OCI-LY1 (cell line): ENCODE measurements around the gene F7.

Experiments used
- H2AFZ ChIP-seq: fragments of 200-600 bp; sonication (generic), shearing (Covaris generic); 2 replicates; pipeline ENCODE4 v1.6.0; 2014; ENCODE audit warnings: antibody characterized with exemption, mild to moderate bottlenecking, low read length
- H3F3A ChIP-seq: fragments of 200-600 bp; sonication (generic), shearing (Covaris generic); 2 replicates; pipeline ENCODE4 v1.6.0; 2014; ENCODE audit warnings: mild to moderate bottlenecking, antibody characterized with exemption, low read length, moderate library complexity; ENCODE audit not compliant: insufficient read depth
- H3K27ac ChIP-seq: fragments of 200-600 bp; sonication (generic); 2 replicates; pipeline ENCODE4 v1.5.1; 2014; ENCODE audit warnings: low read length, mixed run types, mild to moderate bottlenecking, low read depth; ENCODE audit not compliant: poor library complexity, severe bottlenecking
- H3K27me3 ChIP-seq: fragments of 200-600 bp; sonication (generic); 2 replicates; pipeline ENCODE4 v1.6.0; 2014; ENCODE audit warnings: antibody characterized with exemption, mild to moderate bottlenecking, low read length, moderate library complexity; ENCODE audit not compliant: insufficient read depth
- H3K36me3 ChIP-seq: fragments of 200-600 bp; sonication (generic); 2 replicates; pipeline ENCODE4 v1.6.1; 2014; ENCODE audit warnings: mild to moderate bottlenecking, antibody characterized with exemption, low read length, moderate library complexity, mixed read lengths; ENCODE audit not compliant: insufficient read depth
- H3K4me1 ChIP-seq: fragments of 200-600 bp; sonication (generic); 2 replicates; pipeline ENCODE4 v1.5.1; 2014; ENCODE audit warnings: mild to moderate bottlenecking, low read length, moderate library complexity; ENCODE audit not compliant: insufficient read depth, severe bottlenecking
- H3K4me2 ChIP-seq: fragments of 200-600 bp; sonication (generic), shearing (Covaris generic); 2 replicates; pipeline ENCODE4 v1.6.1; 2014; ENCODE audit warnings: low read length
- H3K4me3 ChIP-seq: fragments of 200-600 bp; sonication (generic); 2 replicates; pipeline ENCODE4 v1.5.1; 2014; ENCODE audit warnings: low read length, low read depth, mild to moderate bottlenecking, mixed read lengths; ENCODE audit not compliant: poor library complexity, severe bottlenecking
- H3K79me2 ChIP-seq: fragments of 200-600 bp; shearing (Covaris generic); 2 replicates; pipeline ENCODE4 v1.6.1; 2016; ENCODE audit warnings: mixed run types, low read length, mixed read lengths; ENCODE audit not compliant: insufficient read depth
- H3K9ac ChIP-seq: fragments of 200-600 bp; sonication (generic), shearing (Covaris generic); 2 replicates; pipeline ENCODE4 v1.6.1; 2014; ENCODE audit warnings: mild to moderate bottlenecking, low read length, mixed read lengths
- H3K9me2 ChIP-seq: fragments of 200-600 bp; sonication (generic), shearing (Covaris generic); 2 replicates; pipeline ENCODE4 v1.6.1; 2014; ENCODE audit warnings: low read depth, mild to moderate bottlenecking, low read length, mixed read lengths
- H3K9me3 ChIP-seq: fragments of 200-600 bp; shearing (Covaris generic); 2 replicates; pipeline ENCODE4 v1.6.1; 2014; ENCODE audit warnings: low read length, mixed read lengths
- H4K20me1 ChIP-seq: fragments of 200-600 bp; sonication (generic), shearing (Covaris generic); 2 replicates; pipeline ENCODE4 v1.6.0; 2016; ENCODE audit warnings: mild to moderate bottlenecking, low read length; ENCODE audit not compliant: insufficient read depth
- EZH2 ChIP-seq: fragments of 200-600 bp; sonication (generic), shearing (Covaris generic); IDR thresholded peaks from 2 replicates; pipeline ENCODE4 v1.8.0; 2017; ENCODE audit warnings: borderline replicate concordance, mixed run types, mild to moderate bottlenecking, antibody characterized with exemption, low read length, moderate library complexity, mixed read lengths
- TF ChIP-seq, protein P1 (sequence below): fragments of 200-600 bp; sonication (generic), shearing (Covaris generic); IDR thresholded peaks from 2 replicates; pipeline ENCODE4 v1.5.1; 2017; ENCODE audit warnings: mild to moderate bottlenecking, antibody characterized with exemption, low read length, moderate library complexity, mixed read lengths

Gene F7

DNA sequence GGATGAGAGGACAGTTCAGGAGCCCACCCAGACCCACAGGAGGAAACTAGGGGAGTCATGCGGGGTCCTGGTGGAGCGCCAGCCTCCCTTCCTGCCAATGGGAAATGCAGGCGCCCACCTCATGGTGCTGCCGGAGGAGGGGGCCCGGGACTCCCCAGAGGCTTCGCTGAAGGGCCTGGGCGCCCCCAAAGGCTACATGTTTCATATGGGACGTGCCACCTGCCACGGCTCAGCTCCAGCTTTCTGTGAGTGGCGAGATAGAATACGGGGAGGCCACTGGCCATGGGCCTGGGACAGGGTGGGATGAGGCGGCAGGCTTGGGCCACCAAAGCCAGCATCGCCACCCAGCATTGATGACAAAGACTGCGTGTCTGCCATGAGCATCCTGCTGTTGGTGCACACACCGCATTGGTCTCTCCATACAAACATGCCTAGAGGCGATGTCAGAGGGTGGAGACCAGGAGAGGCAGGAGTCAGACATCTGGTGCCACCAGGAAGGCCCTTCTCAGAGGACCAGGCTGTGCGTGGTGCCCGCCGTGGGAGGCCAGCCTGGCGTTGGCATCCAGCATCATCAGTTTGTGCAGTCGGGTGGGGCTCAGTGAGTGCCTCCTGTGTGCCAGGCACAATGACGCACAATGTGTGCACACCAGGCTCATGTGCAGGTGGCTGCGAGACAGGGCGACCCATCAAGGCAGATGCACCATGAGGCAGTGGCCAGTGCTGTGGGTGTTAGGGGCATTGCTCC lies 15.8 kb downstream of the F7 start:
- H3F3A ChIP-seq: no peaks in the 10 kb centered on the region
- H2AFZ ChIP-seq: no peak overlapping the region
- TF ChIP-seq, protein P1, sequence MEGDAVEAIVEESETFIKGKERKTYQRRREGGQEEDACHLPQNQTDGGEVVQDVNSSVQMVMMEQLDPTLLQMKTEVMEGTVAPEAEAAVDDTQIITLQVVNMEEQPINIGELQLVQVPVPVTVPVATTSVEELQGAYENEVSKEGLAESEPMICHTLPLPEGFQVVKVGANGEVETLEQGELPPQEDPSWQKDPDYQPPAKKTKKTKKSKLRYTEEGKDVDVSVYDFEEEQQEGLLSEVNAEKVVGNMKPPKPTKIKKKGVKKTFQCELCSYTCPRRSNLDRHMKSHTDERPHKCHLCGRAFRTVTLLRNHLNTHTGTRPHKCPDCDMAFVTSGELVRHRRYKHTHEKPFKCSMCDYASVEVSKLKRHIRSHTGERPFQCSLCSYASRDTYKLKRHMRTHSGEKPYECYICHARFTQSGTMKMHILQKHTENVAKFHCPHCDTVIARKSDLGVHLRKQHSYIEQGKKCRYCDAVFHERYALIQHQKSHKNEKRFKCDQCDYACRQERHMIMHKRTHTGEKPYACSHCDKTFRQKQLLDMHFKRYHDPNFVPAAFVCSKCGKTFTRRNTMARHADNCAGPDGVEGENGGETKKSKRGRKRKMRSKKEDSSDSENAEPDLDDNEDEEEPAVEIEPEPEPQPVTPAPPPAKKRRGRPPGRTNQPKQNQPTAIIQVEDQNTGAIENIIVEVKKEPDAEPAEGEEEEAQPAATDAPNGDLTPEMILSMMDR: no peak
- TF ChIP-seq EZH2: no peak
- H3K9ac ChIP-seq: no peak overlapping the region
- no peaks in the 10 kb centered on the region for H3K79me2 ChIP-seq
- H3K9me3 ChIP-seq: no peaks in the 10 kb centered on the region
- no peak overlapping the region for H3K27ac ChIP-seq
- no peak overlapping the region for H3K4me3 ChIP-seq
- H3K27me3 ChIP-seq: peaks cover 7% of the 10 kb centered on the region; the same call in 1 of the 2 replicates
- H3K9me2 ChIP-seq: no peaks in the 10 kb centered on the region
- H3K36me3 ChIP-seq: no peaks in the 10 kb centered on the region
- no peak overlapping the region for H3K4me2 ChIP-seq
- H4K20me1 ChIP-seq: no peaks in the 10 kb centered on the region
- H3K4me1 ChIP-seq: no peaks in the 10 kb centered on the region

DNA sequence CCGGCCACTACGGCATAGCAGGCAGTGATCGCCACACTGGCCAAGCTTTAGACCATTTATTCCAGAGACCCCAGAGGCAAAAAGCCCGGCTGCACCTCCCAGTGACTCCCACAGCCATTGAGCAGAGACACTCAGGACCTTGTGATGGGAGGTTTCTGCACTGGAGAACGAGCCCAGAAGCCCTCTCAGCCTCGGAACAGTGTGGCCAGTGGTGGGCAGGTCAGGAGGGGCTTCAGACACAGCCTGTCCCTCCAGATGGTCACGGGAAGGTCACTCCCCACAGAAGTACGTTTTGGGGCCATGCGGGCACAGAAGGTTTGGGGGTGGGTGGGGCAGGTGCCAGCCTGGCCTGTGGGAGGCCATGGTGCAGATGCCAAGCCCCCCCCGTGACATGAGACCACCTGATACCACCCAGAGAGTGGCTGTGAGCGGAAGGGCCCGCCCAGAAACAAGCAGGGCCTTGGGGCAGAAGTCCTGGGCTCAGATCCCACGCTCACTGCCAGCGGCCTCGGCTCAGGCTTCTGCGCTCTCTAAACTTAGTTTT lies 16.4 kb downstream of the F7 start:
- Histone ChIP-seq H3K79me2 (no peaks in the 10 kb centered on the region), H3K36me3 (no peaks in the 10 kb centered on the region), H3K4me2 (no peak overlapping the region), H2AFZ (no peak overlapping the region), H3K9ac (no peak overlapping the region), H4K20me1 (no peaks in the 10 kb centered on the region), H3F3A (no peaks in the 10 kb centered on the region), H3K9me2 (no peaks in the 10 kb centered on the region), H3K27ac (no peak overlapping the region), H3K4me1 (no peaks in the 10 kb centered on the region), H3K4me3 (no peak overlapping the region), H3K9me3 (no peaks in the 10 kb centered on the region), H3K27me3 (peaks cover 7% of the 10 kb centered on the region; the same call in 1 of the 2 replicates)
- no peak for TF ChIP-seq EZH2
- TF ChIP-seq, protein P1: no peak

DNA sequence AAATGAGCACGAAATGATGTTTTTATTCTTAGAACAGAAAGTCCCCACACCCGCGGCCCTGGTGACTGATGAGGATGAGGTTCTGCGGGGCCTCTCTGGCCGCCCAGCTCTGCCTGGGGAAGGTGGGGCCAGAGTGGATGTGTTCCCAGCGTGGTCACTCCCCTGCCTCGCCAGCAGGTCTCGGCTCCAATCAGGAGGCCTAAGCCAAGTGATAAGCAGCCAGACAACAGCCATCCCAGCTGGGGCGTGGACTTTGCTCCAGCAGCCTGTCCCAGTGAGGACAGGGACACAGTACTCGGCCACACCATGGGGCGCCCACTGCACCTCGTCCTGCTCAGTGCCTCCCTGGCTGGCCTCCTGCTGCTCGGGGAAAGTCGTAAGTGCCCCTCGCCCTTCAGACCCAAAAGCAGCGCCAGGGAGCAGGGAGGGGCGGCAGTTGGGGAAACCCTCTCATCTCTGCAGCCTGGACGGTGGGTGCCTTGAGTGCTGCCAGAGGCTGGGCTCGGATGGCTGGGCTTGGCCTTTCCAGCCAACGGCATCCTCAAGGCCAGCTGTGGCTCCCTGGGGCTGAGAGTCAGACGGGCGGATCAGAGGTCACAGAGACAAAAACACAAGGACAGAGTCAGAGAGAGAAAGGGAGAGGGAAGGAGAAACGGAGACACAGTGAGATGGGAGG lies 17.1 kb downstream of the F7 start, which contains the start of gene F10:
TSS of gene F10 (plus strand) at position 250 of the 676 bp plus-strand sequence. CDS start at position 307, 57 bp downstream.
- Histone ChIP-seq H3K27me3 (peaks cover 7% of the 10 kb centered on the region; the same call in 1 of the 2 replicates), H4K20me1 (no peaks in the 10 kb centered on the region), H3K4me2 (no peak within 1 kb of the TSS), H2AFZ (no peak within 1 kb of the TSS), H3K4me1 (no peaks in the 10 kb centered on the region), H3K4me3 (no peak within 1 kb of the TSS), H3K27ac (no peak within 1 kb of the TSS), H3K9ac (no peak within 1 kb of the TSS), H3K36me3 (no peaks in the 10 kb centered on the region), H3F3A (no peaks in the 10 kb centered on the region), H3K79me2 (no peaks in the 10 kb centered on the region), H3K9me2 (no peaks in the 10 kb centered on the region), H3K9me3 (no peaks in the 10 kb centered on the region)
- TF ChIP-seq EZH2: no peak
- TF ChIP-seq, protein P1: no peak
